ENCODE results near the gene IL22RA1.

The IL22RA1 gene

GRCh38 chr1:24130385-24130784 lies 12.6 kb downstream of the IL22RA1 start:
- Histone ChIP-seq H3K9me2 (ENCODE audit: low read depth, low read length) (no peaks in the 10 kb centered on the region), H3K27ac (ENCODE audit: low read depth, low read length, poor library complexity, severe bottlenecking) (no peak overlapping the region), H3K27me3 (ENCODE audit: insufficient read depth, low read length) (no peaks in the 10 kb centered on the region; the same call in 1 of the 2 replicates), H3K79me2 (ENCODE audit: insufficient read depth, low read length) (no peaks in the 10 kb centered on the region), H3K9me3 (ENCODE audit: low read length) (peaks cover 5% of the 10 kb centered on the region; the same call in 1 of the 2 replicates), H3F3A (ENCODE audit: insufficient read depth, low read length) (no peaks in the 10 kb centered on the region), H3K4me3 (ENCODE audit: low read depth, low read length, poor library complexity, severe bottlenecking) (no peak overlapping the region), H2AFZ (ENCODE audit: low read length) (no peak overlapping the region), H3K9ac (ENCODE audit: low read length) (no peak overlapping the region), H3K36me3 (ENCODE audit: insufficient read depth, low read length) (no peaks in the 10 kb centered on the region), H3K4me2 (ENCODE audit: low read length) (no peak overlapping the region), H4K20me1 (ENCODE audit: insufficient read depth, low read length) (no peaks in the 10 kb centered on the region), H3K4me1 (ENCODE audit: insufficient read depth, low read length, severe bottlenecking) (no peaks in the 10 kb centered on the region)
- no peak for TF ChIP-seq EZH2 (IDR thresholded peaks at IDR 0.05; ENCODE audit: borderline replicate concordance, low read length)
- TF ChIP-seq CTCF (IDR thresholded peaks at IDR 0.05; ENCODE audit: low read length) = no peak

- no peak overlapping the region for H3K27ac ChIP-seq (ENCODE audit: low read depth, low read length, poor library complexity, severe bottlenecking)
- H3K27me3 ChIP-seq (ENCODE audit: insufficient read depth, low read length) = peaks cover 4% of the 10 kb centered on the region; the same call in 1 of the 2 replicates
- TF ChIP-seq CTCF (IDR thresholded peaks at IDR 0.05; ENCODE audit: low read length) = no peak
- no peak for TF ChIP-seq EZH2 (IDR thresholded peaks at IDR 0.05; ENCODE audit: borderline replicate concordance, low read length)
Observed at GRCh38 chr1:24127801-24128363, 15.1 kb downstream of the IL22RA1 start.

GRCh38 chr1:24127134-24127800 lies 15.7 kb downstream of the IL22RA1 start:
- no peak overlapping the region for H3K9ac ChIP-seq (ENCODE audit: low read length)
- no peaks in the 10 kb centered on the region for H3F3A ChIP-seq (ENCODE audit: insufficient read depth, low read length)
- H3K9me2 ChIP-seq (ENCODE audit: low read depth, low read length) = no peaks in the 10 kb centered on the region
- no peaks in the 10 kb centered on the region for H3K4me1 ChIP-seq (ENCODE audit: insufficient read depth, low read length, severe bottlenecking)
- H2AFZ ChIP-seq (ENCODE audit: low read length) = no peak overlapping the region
- H4K20me1 ChIP-seq (ENCODE audit: insufficient read depth, low read length) = no peaks in the 10 kb centered on the region
- H3K27ac ChIP-seq (ENCODE audit: low read depth, low read length, poor library complexity, severe bottlenecking) = no peak overlapping the region
- peaks cover 5% of the 10 kb centered on the region; the same call in 1 of the 2 replicates for H3K9me3 ChIP-seq (ENCODE audit: low read length)
- no peak overlapping the region for H3K4me3 ChIP-seq (ENCODE audit: low read depth, low read length, poor library complexity, severe bottlenecking)
- H3K4me2 ChIP-seq (ENCODE audit: low read length) = no peak overlapping the region
- peaks cover 4% of the 10 kb centered on the region; the same call in 1 of the 2 replicates for H3K27me3 ChIP-seq (ENCODE audit: insufficient read depth, low read length)
- H3K79me2 ChIP-seq (ENCODE audit: insufficient read depth, low read length) = no peaks in the 10 kb centered on the region
- TF ChIP-seq CTCF (IDR thresholded peaks at IDR 0.05; ENCODE audit: low read length) (no peak), EZH2 (IDR thresholded peaks at IDR 0.05; ENCODE audit: borderline replicate concordance, low read length) (no peak)
- no peaks in the 10 kb centered on the region for H3K36me3 ChIP-seq (ENCODE audit: insufficient read depth, low read length)

More at GRCh38 chr1:24127801-24128363, 15.1 kb downstream of the IL22RA1 start:
- H3F3A ChIP-seq (ENCODE audit: insufficient read depth, low read length) = no peaks in the 10 kb centered on the region
- H3K4me3 ChIP-seq (ENCODE audit: low read depth, low read length, poor library complexity, severe bottlenecking) = no peak overlapping the region
- no peaks in the 10 kb centered on the region for H3K9me2 ChIP-seq (ENCODE audit: low read depth, low read length)
- no peak overlapping the region for H2AFZ ChIP-seq (ENCODE audit: low read length)
- no peaks in the 10 kb centered on the region for H3K4me1 ChIP-seq (ENCODE audit: insufficient read depth, low read length, severe bottlenecking)
- H3K79me2 ChIP-seq (ENCODE audit: insufficient read depth, low read length) = no peaks in the 10 kb centered on the region
- H3K9me3 ChIP-seq (ENCODE audit: low read length) = peaks cover 5% of the 10 kb centered on the region; the same call in 1 of the 2 replicates
- H3K9ac ChIP-seq (ENCODE audit: low read length) = no peak overlapping the region
- H4K20me1 ChIP-seq (ENCODE audit: insufficient read depth, low read length) = no peaks in the 10 kb centered on the region
- no peaks in the 10 kb centered on the region for H3K36me3 ChIP-seq (ENCODE audit: insufficient read depth, low read length)
- no peak overlapping the region for H3K4me2 ChIP-seq (ENCODE audit: low read length)
